ENCODE measurements around the gene RAPGEFL1.
"Not testable (repeated sequence)": the region's sequence is repeated elsewhere in the genome, so short reads cannot be mapped to it uniquely, and the experiment has no call there.

Gene RAPGEFL1

DNA sequence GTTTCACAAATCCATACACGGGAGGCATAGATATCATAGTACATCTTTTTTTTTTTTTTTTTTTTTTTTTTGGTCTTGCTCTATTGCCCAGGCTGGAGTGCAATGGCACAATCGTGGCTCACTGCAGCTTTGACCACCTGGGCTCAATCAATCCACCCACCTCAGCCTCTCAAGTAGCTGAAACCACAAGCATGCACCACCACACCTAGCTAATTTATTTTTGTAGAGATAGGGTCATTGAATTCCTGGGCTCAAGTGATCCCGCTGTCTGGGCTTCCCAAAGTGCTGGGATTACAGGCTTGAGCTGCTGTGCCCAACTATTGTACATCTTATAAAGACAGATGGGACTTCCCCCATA lies 3.5 kb upstream of the RAPGEFL1 start:
- DNase-seq (ENCODE audit: low read depth in 2 of 2): no peak

DNA sequence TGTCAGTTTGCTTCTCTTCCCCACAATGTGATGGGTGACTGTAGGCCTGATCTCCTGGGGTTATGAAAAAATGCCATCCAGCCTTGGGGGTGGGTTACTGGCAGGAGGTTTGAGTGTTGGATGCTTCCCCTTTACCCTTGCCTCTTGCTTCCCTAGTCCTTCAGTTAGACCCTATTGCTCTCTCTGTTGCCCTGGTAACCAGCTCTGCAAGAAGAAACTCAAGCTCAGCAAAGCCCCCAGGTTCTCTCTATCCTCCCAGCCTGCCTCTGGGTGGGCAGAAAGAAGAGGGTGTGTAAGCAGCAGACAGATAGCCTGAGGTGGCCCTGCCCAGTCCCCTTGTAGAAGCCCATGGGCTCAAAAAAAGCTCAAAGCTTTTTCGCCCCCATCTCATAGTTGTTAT lies 2.8 kb upstream of the RAPGEFL1 start:
- DNase-seq (ENCODE audit: low read depth in 2 of 2): no peak

DNA sequence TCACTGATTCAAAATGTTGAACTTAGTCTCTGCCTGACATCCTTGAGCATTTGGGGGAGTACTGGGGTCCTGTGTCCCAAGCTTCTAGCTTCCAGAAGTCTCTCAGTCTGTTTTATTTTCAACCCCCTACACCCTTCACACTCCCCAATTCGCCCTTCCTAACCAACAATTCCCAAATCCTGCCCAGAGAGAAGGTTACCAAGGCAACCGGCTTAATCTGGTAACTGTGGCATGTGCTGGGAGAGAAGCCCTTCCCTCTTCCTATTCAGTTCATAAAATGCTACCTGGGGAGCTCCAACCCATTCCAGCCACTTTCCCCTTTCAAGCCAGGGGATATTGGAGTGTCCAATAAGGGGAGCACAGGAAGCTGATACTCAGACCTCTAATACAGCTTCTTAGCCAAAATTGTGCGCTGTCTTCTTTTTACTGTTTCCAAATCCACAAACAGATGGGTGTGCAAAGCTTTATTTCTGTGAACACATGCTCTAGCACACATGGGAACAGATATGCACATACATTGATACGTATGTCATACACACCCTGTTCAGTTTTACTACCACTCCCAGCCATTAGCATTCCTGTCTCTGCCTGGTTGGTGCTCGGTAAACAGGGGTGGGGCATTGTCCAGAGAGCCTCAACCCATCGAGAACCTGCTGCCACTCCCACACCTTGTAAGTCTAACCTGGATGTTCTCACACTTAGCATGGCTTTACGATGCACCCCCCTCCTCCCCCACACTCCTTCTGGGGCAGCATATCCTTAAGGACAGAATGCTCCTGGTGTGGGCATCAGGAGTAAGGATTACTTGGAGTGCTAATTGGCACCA lies 1.1 kb upstream of the RAPGEFL1 start:
- no peak for DNase-seq (ENCODE audit: low read depth in 2 of 2)

DNA sequence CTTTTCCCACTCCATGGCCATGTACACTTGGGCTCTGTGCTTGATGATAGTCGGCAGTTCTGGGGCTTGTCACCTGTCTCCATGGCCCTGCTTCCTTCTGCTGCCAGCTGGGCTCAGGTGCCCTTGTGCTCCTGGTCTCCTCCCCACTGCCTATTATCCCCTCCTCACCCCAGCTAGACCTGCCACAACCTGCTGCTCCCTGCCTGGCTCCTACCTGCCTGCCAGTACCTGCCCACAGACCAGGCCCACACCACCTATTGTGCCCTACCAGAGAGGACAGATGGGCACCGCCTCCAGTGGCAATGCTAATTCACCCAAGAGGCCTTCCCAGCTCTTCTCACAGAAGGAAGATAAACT lies 538 bp upstream of the RAPGEFL1 start:
- no peak for DNase-seq (ENCODE audit: low read depth in 2 of 2)

DNA sequence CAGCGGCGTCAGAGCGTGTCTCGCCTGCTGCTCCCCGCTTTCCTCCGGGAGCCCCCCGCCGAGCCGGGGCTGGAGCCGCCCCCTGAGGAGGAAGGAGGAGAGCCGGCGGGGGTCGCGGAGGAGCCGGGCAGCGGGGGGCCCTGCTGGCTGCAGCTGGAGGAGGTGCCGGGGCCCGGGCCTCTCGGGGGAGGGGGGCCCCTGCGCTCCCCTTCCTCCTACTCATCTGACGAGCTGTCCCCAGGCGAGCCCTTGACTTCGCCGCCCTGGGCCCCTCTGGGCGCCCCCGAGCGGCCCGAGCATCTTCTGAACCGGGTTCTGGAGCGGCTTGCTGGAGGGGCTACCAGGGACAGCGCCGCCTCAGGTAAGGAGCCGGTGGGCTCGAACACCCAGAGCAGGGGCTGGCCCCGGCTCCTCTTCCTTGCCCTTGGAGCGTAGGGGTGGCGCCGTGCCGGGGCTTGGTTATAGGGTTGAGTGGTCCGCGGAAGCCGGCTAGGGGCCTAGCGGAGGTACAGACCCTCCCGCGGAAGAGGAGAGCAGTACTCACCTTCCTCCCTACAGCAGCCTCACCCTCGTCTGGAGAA lies 841 bp downstream of the RAPGEFL1 start:
- no peak for DNase-seq (ENCODE audit: low read depth in 2 of 2)

DNA sequence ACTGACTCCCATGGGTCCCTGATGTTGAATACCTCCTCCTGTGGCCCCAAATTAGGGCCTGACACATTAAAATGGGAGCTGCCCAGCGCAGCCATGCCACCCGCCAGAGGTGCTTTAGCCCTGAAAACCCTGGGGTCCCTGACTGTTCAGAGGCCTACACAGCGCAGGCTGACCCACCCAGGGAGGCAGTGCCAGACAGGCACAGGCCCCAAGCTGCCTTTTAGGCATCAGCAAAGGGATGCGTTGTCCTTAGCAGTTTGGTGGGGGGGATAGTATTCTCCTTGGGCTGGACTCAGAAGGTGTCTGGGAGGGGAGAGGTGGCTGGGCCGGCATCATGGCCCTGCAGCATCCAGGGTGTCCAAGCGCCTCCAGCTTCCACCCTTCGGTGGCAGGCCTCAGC lies 1.4 kb downstream of the RAPGEFL1 start:
- DNase-seq (ENCODE audit: low read depth in 2 of 2): no peak

DNA sequence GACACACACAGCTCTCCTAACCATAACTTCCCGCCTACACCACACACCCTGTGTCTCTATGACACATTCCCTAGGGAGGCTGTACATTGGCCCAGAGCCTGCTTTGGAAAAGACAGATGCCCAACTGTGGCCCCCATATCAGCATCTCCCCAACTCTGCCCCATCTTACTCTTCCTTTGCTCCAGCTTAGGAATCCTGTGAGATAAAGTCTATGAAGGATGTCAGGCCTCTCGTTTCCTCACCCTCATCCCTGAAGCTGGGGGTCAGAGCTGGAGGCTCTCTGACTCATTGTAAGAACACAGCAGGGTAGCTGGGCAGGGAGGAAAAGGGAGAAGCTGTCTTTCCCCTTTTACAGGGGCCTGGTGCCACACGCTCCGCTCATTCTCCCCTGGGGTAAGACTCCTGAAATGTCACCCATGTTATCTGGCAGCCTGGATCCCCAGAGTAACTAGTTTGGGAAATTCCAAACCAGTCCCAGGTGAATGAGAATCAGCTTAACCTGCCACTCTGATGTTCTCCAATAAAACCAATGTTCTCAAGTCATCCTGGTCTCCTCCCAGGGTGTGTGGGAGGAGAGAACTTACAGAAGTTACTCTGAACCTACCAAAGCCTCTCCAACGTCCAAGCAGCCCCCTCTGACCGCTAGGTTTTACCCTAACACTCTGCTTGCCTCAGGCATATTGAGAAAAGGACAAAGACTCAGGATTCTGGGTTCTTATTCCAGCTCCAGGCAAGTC lies 2.8 kb downstream of the RAPGEFL1 start:
- no peak for DNase-seq (ENCODE audit: low read depth in 2 of 2)

DNA sequence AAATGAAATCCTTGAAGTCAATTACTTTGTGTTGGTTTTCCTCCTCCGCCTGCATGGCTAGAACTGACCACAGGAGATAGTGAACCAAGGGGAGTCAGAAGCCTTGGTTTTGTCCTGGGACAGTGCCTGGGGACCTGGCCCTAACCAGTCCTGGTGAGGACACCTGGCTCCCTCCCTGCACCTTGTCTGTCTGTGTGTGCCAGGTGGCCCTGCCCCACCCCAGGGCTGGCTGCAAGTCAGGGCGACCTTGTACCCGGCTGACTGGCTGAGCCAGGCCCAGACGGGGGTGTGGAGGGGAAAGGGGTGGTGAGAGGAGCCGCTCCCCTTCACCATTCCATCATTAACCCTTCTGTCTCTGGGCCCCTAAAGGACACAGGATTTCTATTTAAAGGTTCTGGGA lies 3.4 kb downstream of the RAPGEFL1 start:
- DNase-seq (ENCODE audit: low read depth in 2 of 2): no peak

DNA sequence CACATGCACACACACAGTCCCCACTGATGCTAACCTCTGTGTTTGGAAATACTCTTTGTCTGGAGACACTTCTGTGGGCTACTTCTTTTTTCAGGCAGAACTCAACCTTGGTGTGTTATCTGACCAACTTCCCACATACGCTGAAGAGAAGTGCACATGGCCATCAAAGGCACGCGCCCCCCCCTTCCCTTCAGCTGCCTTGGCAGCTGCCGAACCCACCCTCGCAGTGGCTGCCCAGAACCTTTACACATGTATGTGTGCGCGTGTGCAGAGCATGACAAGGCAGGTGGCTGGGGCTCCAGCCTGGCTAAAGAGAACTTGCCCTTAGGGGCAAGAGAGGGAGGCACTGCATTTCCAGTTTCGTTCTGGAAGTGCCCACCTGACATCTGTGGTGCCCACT lies 3.9 kb downstream of the RAPGEFL1 start:
- no peak for DNase-seq (ENCODE audit: low read depth in 2 of 2)

DNA sequence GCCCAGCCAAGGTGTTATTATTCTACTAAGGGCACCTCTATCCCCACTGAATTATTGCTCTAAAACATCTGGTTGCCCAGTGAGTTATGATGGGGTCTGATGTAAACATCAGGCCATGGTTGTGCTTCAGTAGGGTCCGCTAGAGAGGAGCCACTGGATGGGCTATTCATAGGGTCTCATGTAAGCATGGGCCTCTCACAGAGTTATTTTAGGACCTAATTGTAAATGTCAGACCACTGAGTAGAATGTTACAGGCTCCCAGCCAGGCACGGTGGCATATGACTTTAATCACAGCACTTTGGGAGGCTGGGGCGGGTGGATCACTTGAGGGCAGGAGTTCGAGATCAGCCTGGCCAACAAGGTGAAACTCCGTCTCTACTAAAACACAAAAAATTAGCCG lies 5.3 kb downstream of the RAPGEFL1 start:
- no peak for DNase-seq (ENCODE audit: low read depth in 2 of 2)

DNA sequence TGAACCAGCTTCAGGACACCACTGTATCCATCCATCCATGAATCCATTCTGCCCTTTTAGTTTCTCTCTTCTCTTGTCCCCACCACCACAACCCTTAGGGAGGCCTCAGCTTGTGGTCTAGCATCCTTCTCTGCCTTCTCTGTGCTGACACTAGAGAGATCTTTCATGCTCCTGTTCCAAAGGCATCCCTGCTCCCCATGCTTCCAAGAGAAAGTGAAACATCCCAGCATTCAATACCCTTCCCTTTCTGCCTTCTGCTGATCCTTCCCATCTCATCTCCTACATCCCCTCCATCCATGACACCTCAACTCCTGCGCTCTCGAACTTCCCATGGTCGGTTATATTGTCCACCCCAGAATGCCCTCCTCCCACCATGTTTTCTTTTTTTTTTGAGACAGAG lies 10.0 kb downstream of the RAPGEFL1 start:
- no peak for DNase-seq (ENCODE audit: low read depth in 2 of 2)

DNA sequence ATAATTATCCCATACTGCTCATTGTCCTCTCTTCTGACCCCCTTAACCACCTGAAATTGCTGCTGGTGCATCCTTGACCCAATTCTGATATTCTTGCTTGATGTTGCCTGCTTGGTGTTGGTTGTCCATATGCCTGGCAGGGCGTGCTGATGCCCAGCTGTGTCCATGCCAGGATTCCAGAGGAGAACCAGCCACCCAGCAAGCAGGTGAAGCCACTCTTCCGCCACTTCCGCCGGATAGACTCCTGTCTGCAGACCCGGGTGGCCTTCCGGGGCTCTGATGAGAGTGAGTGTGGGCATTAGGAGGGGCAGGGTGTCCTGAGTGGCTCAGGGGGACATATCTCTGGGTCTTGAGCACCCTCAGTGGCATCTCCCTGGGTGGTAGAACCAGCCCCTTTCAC lies 11.4 kb downstream of the RAPGEFL1 start:
- DNase-seq (ENCODE audit: low read depth in 2 of 2): no peak

DNA sequence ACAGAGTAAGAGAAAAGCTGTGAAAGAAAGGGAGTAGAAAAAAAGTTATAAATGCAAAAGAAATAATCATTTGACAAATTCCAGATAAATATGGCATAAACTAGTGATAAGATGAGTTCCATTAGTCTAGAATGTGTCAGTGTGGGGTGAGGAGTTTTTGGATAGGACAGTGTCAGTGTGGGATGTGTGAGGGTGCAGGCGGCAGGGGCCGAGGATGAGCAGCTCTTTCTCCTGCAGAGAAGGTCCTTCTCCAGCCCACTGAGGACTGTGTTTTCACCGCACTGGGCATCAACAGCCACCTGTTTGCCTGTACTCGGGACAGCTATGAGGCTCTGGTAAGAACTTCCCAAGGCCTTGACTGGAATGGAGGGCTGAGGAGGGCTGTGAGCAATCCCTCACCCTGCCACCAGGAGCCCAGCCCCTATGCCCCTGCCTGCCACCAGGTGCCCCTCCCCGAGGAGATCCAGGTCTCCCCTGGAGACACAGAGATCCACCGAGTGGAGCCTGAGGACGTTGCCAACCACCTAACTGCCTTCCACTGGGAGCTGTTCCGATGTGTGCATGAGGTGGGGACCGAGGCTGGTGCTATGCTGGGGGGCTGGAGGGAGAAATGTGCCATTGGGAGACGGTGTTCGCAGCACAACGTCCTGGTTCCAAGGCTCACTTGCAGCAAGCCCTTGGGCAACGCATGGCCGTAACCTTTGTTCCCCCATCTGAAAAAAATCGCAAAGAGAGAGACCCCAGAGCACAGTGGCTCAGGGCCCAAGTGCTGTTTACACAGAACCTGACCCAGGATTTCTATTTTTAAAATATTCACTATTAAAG lies 13.1 kb downstream of the RAPGEFL1 start:
- no peak for DNase-seq (ENCODE audit: low read depth in 2 of 2)

DNA sequence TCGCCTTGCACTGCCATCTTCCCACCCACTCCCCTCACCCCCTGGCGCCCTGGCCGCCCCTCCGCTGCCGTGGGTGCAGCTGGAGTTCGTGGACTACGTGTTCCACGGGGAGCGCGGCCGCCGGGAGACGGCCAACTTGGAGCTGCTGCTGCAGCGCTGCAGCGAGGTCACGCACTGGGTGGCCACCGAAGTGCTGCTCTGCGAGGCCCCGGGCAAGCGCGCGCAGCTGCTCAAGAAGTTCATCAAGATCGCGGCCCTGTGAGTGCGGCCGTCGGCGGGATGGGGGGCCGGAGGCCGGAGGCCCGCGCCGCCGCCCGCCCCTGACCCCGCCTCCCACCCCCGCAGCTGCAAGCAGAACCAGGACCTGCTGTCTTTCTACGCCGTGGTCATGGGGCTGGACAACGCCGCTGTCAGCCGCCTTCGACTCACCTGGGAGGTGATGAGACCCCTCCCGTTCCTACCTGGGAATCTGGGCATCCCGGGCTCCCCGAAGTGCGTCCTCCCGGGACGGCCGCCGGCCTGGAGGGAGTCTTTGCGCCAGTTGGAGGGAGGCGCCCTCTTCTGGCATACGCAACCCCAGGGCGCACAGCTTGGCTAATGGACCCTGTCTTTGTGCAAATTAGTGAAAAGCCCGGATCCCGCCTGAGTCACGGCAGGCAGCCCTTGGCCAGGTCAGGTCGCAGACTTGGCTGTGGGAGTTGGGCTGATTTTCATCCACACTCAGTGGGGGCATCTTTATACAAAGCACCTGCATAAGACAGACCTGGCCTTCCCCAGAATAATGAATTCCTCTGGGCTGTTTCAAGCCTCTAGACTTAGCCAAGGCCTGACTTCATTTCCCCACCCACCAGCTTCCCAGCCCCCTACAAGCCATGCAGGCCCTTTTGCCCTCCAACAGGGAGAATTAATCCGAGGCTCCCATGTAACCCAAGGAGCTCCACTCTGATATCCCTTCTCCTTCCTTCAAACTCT lies 14.3 kb downstream of the RAPGEFL1 start:
- DNase-seq (ENCODE audit: low read depth in 2 of 2): peak; percentile 30 to 39

DNA sequence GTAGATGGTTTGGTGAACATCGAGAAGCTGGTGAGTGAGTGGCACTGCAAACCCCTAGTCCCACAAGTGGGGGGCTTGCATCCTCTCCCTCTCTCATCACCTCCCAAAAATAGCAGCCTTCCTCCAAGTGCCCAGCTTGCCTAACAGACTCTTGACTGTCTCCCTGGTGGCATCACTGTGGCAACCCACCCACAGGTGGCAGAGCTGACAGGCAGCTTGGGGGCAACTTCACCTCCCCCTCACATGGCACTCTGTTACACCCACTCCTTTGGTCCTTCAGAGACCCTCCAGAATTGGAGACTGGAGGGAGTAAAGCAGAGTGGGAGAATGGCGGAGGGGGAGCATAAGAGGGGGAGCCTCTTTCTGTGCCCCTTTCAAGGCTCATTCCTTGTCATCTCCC lies 15.7 kb downstream of the RAPGEFL1 start:
- no peak for DNase-seq (ENCODE audit: low read depth in 2 of 2)

DNA sequence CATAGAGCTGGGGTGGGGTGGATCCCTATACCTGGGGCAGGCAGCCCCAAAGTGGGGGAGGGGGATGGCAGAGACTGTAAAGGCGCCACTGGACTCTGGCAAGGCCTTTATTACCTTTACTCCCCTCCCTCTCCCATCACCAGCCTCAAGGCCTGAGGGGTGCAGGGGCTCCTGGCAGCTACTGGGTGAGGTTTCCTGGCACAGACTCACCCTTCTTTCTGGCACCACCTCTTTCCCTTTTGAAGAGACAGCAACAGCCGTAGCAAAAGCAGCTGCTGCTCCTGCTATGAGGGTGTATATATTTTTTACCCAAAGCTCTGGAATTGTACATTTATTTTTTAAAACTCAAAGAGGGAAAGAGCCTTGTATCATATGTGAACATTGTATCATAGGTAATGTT lies 17.6 kb downstream of the RAPGEFL1 start:
- no peak for DNase-seq (ENCODE audit: low read depth in 2 of 2)

DNA sequence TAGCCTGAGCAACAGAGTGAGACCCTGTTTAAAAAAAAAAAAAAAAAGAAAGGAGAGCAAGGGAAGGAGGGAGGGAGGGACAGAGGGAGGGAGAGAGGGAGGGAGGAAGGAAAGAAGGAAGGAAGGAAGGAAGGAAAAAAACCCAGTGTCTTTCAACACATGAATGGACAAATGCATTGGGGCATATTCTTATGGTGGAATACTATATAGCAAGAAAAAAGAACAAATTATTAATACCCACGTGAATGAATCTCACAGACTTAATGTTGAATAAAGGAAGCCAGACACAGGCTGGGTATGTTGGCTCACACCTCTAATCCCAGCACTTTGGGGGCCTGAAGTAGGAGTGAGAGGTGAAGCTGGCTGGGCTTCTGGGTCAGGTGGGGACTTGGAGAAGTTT lies 20.3 kb downstream of the RAPGEFL1 start:
- DNase-seq (ENCODE audit: low read depth in 2 of 2): no peak

DNA sequence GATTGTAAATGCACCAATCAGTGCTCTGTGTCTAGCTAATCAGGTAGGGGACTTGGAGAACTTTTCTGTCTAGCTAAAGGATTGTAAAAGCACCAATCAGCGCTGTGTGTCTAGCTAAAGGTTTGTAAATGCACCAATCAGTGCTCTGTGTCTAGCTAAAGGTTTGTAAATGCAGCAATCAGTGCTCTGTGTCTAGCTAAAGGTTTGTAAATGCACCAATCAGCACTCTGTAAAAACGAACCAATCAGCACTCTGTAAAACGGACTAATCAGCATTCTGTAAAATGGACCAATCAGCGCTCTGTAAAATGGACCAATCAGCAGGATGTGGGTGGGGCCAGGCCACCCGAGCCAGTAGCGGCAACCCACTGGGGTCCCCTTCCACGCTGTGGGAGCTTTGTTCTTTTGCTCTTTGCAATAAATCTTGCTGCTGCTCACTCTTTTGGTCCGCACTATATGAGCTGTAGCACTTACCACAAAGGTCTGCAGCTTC lies 20.7 kb downstream of the RAPGEFL1 start:
- DNase-seq (ENCODE audit: low read depth in 2 of 2): not testable (repeated sequence)

DNA sequence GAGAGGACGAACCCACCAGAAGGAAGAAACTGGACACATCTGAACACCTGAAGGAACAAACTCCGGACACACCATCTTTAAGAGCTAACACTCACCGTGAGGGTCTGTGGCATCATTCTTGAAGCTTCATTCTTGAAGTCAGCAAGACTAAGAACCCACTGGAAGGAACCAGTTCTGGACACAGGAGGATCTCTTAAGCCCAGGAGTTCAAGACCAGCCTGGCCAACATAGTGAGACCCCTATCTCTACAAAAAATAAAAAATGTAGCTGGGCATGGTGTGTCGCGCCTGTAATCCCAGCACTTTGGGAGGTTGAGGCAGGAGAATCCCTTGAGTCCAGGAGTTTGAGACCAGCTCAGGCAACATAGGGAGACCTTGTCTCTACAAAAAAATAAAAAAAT lies 21.3 kb downstream of the RAPGEFL1 start:
- no peak for DNase-seq (ENCODE audit: low read depth in 2 of 2)

DNA sequence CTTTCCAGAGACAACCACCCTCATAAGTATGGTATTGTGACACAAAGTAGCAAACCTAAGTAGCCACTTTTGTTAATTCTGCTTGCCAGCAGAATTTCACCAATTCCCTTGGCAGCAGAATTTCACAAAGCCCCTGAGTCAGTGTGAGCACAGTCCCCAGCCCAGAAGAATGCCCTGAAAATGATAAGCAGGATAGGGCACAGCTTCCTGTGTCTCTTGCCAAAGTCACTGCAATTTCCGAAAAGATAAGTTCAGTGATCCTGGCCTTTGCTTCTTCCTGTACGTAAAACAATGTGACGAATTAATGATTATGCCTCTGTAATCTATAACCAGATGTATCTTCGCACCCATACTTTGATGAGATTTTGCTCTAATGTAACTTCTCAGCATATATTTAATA lies 25.9 kb downstream of the RAPGEFL1 start:
- DNase-seq (ENCODE audit: low read depth in 2 of 2): no peak

DNA sequence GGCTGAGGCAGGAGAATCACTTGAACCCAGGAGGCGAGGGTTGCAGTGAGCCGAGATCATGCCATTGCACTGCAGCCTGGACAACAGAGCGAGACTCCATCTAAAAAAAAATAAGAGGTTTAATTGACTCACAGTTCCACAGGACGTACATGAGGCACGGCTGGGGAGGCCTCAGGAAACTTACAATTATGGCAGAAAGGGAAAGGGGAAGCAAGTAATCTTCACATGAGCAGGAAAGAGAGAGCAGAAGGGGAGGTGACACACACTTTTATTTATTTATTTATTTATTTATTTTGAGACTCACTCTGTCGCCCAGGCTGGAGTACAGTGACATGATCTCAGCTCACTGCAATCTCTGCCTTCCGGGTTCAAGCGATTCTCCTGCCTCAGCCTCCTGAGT lies 28.9 kb downstream of the RAPGEFL1 start:
- DNase-seq (ENCODE audit: low read depth in 2 of 2): not testable (repeated sequence)
